ENCODE results near the gene BUD31.
"Not testable (repeated sequence)": the region's sequence is repeated elsewhere in the genome, so short reads cannot be mapped to it uniquely, and the experiment has no call there.

BUD31 gene

GRCh38 chr7:99420986-99421385 is 12.2 kb downstream of the BUD31 start:
- DNase-seq (ENCODE audit: low read depth), result no peak
- no peak for TF ChIP-seq CTCF (IDR thresholded peaks at IDR 0.05; ENCODE audit: insufficient read depth, low read depth, low read length, missing control alignments)
- no peak overlapping the region for H3K4me3 ChIP-seq (ENCODE audit: low read length)

GRCh38 chr7:99422186-99422585 is 13.4 kb downstream of the BUD31 start:
- no peak for DNase-seq (ENCODE audit: low read depth)
- no peak overlapping the region for H3K4me3 ChIP-seq (ENCODE audit: low read length)
- TF ChIP-seq CTCF (IDR thresholded peaks at IDR 0.05; ENCODE audit: insufficient read depth, low read depth, low read length, missing control alignments), result no peak

GRCh38 chr7:99422625-99423024 is 13.9 kb downstream of the BUD31 start:
- TF ChIP-seq CTCF (IDR thresholded peaks at IDR 0.05; ENCODE audit: insufficient read depth, low read depth, low read length, missing control alignments), result no peak
- no peak for DNase-seq (ENCODE audit: low read depth)
- no peak overlapping the region for H3K4me3 ChIP-seq (ENCODE audit: low read length)

GRCh38 chr7:99424932-99425730 is 16.4 kb downstream of the BUD31 start:
- DNase-seq (ENCODE audit: low read depth), result no peak
- TF ChIP-seq CTCF (IDR thresholded peaks at IDR 0.05; ENCODE audit: insufficient read depth, low read depth, low read length, missing control alignments), result no peak
- no peak overlapping the region for H3K4me3 ChIP-seq (ENCODE audit: low read length)

- no peak overlapping the region for H3K4me3 ChIP-seq (ENCODE audit: low read length)
- DNase-seq (ENCODE audit: low read depth), result no peak
- TF ChIP-seq CTCF (IDR thresholded peaks at IDR 0.05; ENCODE audit: insufficient read depth, low read depth, low read length, missing control alignments), result no peak
These were observed 20.3 kb downstream of the BUD31 start for GRCh38 chr7:99428972-99429566.

GRCh38 chr7:99429756-99430155 is 21.0 kb downstream of the BUD31 start:
- no peak for DNase-seq (ENCODE audit: low read depth)
- TF ChIP-seq CTCF (IDR thresholded peaks at IDR 0.05; ENCODE audit: insufficient read depth, low read depth, low read length, missing control alignments), result no peak
- no peak overlapping the region for H3K4me3 ChIP-seq (ENCODE audit: low read length)

- peak; percentile 79 for DNase-seq (ENCODE audit: low read depth)
- not testable (repeated sequence) for H3K4me3 ChIP-seq (ENCODE audit: low read length)
These were observed 23.2 kb downstream of the BUD31 start for GRCh38 chr7:99431756-99432540.
